Sciatic nerve (tissue), 2 donors: ENCODE measurements around the gene ASAH2. TPM values are rescaled to one million over a fixed set of nuclear protein-coding genes. Genes with fewer than 3 reads are reported as not detected.
"Not testable (repeated sequence)": the region's sequence is repeated elsewhere in the genome, so short reads cannot be mapped to it uniquely, and the experiment has no call there.

Experiments
- ATAC-seq: fragments of 200-7000 bp; cut with Tn5 transposase; one replicate; pipeline ENCODE4 v1.9.1; 2020; ENCODE audit warnings: mild to moderate bottlenecking, moderate library complexity
- DNase-seq: peaks from one replicate; pipeline ENCODE4 v3.0.0-alpha.2; 2020; ENCODE audit warnings: low spot score
- intact Hi-C: fragments of 100-400 bp; cut with DNase I; formaldehyde crosslinking; loops from one replicate; pipeline ENCODE4 v1.14.2; 2022
- total RNA-seq: library from RNA; stranded (reverse); fragmentation: NEBNext Ultra II Directional; extraction: Animal tissue kit (Norgen Biotek cat#: 25700); gene quantifications from one replicate; pipeline ENCODE4 v1.2.1, GENCODE V29; 2021
- donor health status: DM: no; HTN: no; CAD: no.
- donor health status: DM: no; HTN: no; CAD: no.

Gene ASAH2
- total RNA-seq, 1 donor from 2014 or later: 4.0 TPM

GRCh38 chr10:50262625-50263024, 11.3 kb upstream of the ASAH2 start:
- intact Hi-C loops, ATAC-seq, DNase-seq: not testable (repeated sequence)

GRCh38 chr10:50260791-50261281, 9.5 kb upstream of the ASAH2 start:
- ATAC-seq: no peak
- no peak for DNase-seq
- intact Hi-C loops: no loop called here

- ATAC-seq (no peak), DNase-seq (no peak)
- intact Hi-C loops: no loop called here
Observed at GRCh38 chr10:50254479-50254878, 3.2 kb upstream of the ASAH2 start.

- ATAC-seq (no peak), DNase-seq (no peak)
- intact Hi-C loops: no loop called here
Observed at GRCh38 chr10:50250096-50250854, 1.0 kb downstream of the ASAH2 start.

GRCh38 chr10:50248598-50248997, 2.7 kb downstream of the ASAH2 start:
- no peak for DNase-seq
- no peak for ATAC-seq

GRCh38 chr10:50248062-50248461, 3.3 kb downstream of the ASAH2 start:
- DNase-seq (no peak), ATAC-seq (no peak)
- intact Hi-C loops: no loop called here

More at GRCh38 chr10:50248598-50248997, 2.7 kb downstream of the ASAH2 start:
- intact Hi-C loops: no loop called here

GRCh38 chr10:50244201-50244600, 7.1 kb downstream of the ASAH2 start:
- DNase-seq: no peak
- intact Hi-C loops: no loop called here
- ATAC-seq: no peak

- ATAC-seq (no peak), DNase-seq (no peak)
- intact Hi-C loops: no loop called here
Observed at GRCh38 chr10:50242777-50243176, 8.5 kb downstream of the ASAH2 start.

- intact Hi-C loops, ATAC-seq, DNase-seq: not testable (repeated sequence)
Observed at GRCh38 chr10:50241478-50241877, 9.8 kb downstream of the ASAH2 start.

- DNase-seq (no peak), ATAC-seq (no peak)
- intact Hi-C loops: no loop called here
Observed at GRCh38 chr10:50234486-50234885, 16.8 kb downstream of the ASAH2 start.

GRCh38 chr10:50232261-50232639, 19.1 kb downstream of the ASAH2 start:
- ATAC-seq (no peak), DNase-seq (no peak)
- intact Hi-C loops: no loop called here

- no peak for DNase-seq
- ATAC-seq: no peak
- intact Hi-C loops: no loop called here
Observed at GRCh38 chr10:50231515-50232260, 19.6 kb downstream of the ASAH2 start.

- no peak for DNase-seq
- intact Hi-C loops: no loop called here
- ATAC-seq: no peak
Observed at GRCh38 chr10:50229460-50229859, 21.9 kb downstream of the ASAH2 start.

GRCh38 chr10:50228672-50229071, 22.6 kb downstream of the ASAH2 start:
- DNase-seq (no peak), ATAC-seq (no peak)
- intact Hi-C loops: no loop called here

- ATAC-seq (no peak), DNase-seq (no peak)
- intact Hi-C loops: no loop called here
Observed at GRCh38 chr10:50226610-50227009, 24.7 kb downstream of the ASAH2 start.

GRCh38 chr10:50224330-50224952, 26.9 kb downstream of the ASAH2 start:
- no peak for ATAC-seq
- intact Hi-C loops: no loop called here
- DNase-seq: no peak

GRCh38 chr10:50222199-50222598, 29.1 kb downstream of the ASAH2 start:
- ATAC-seq: no peak
- intact Hi-C loops: no loop called here
- DNase-seq: no peak

GRCh38 chr10:50221470-50221869, 29.8 kb downstream of the ASAH2 start:
- ATAC-seq: no peak
- intact Hi-C loops: no loop called here
- DNase-seq: no peak

- DNase-seq: no peak
- intact Hi-C loops: no loop called here
Observed at GRCh38 chr10:50219646-50220045, 31.7 kb downstream of the ASAH2 start.

GRCh38 chr10:50219200-50219599, 32.1 kb downstream of the ASAH2 start:
- no peak for DNase-seq
- intact Hi-C loops: no loop called here
- no peak for ATAC-seq

More at GRCh38 chr10:50219646-50220045, 31.7 kb downstream of the ASAH2 start:
- no peak for ATAC-seq
